Spleen (tissue), 7 donors: ENCODE results near the gene AXDND1.
"Not testable (repeated sequence)": the region's sequence is repeated elsewhere in the genome, so short reads cannot be mapped to it uniquely, and the experiment has no call there.

ENCODE experiments used
- CTCF ChIP-seq, 11 experiments: fragments of 200-600 bp in 7 of 11; fragments of 450-650 bp in 4 of 11; sonication (generic) in 4 of 11; IDR thresholded peaks in 8 of 11; conservative IDR thresholded peaks in 3 of 11; 1 replicate in 7 of 11; 2 replicates in 4 of 11; pipeline versions ENCODE4 v1.4.0 to v1.8.0; 2016 to 2021; ENCODE audit warnings: antibody characterized with exemption in 11 of 11, inconsistent platforms in 4 of 11, mild to moderate bottlenecking in 1 of 11
- POLR2A ChIP-seq, 3 donors: fragments of 450-650 bp; IDR thresholded peaks; one replicate each; pipeline ENCODE4 v1.5.1; 2017; ENCODE audit warnings: antibody characterized with exemption in 3 of 3, mild to moderate bottlenecking in 1 of 3
- POLR2AphosphoS5 ChIP-seq, 3 donors: sonication (generic); formaldehyde crosslinking; IDR thresholded peaks; one replicate each; pipeline ENCODE4 v1.5.1; 2017; ENCODE audit warnings: antibody characterized with exemption in 3 of 3
- donor health status: DM: no; HTN: no; CAD: no; lungs with moderate emphysema.
- donor health status: DM: no; HTN: no; CAD: no.
- donor health status: DM: no; HTN: no; CAD: no.

- TF ChIP-seq CTCF (IDR thresholded peaks at IDR 0.05 in 8 of 11, conservative IDR thresholded peaks at IDR 0.05 in 3 of 11); POLR2AphosphoS5 (IDR thresholded peaks at IDR 0.05); POLR2A (IDR thresholded peaks at IDR 0.05): not testable (repeated sequence)
Measured at GRCh38 chr1:179361631-179362030, 4.1 kb upstream of the AXDND1 start.
